ENCODE results near the gene ADCY2.

The ADCY2 gene

GRCh38 chr5:7461371-7461770 lies 65.4 kb downstream of the ADCY2 start:
- no peak for FAIRE-seq
- no peak for TF ChIP-seq CTCF (IDR thresholded peaks at IDR 0.05; ENCODE audit: insufficient read depth, missing control alignments)

GRCh38 chr5:7462758-7463157 lies 66.8 kb downstream of the ADCY2 start:
- no peak for DNase-seq (ENCODE audit: insufficient read length, low spot score)
- TF ChIP-seq CTCF (IDR thresholded peaks at IDR 0.05; ENCODE audit: insufficient read depth, missing control alignments) = no peak

More at GRCh38 chr5:7461371-7461770, 65.4 kb downstream of the ADCY2 start:
- DNase-seq (ENCODE audit: insufficient read length, low spot score) = no peak

GRCh38 chr5:7464182-7464581 lies 68.2 kb downstream of the ADCY2 start:
- no peak for TF ChIP-seq CTCF (IDR thresholded peaks at IDR 0.05; ENCODE audit: insufficient read depth, missing control alignments)
- DNase-seq (ENCODE audit: insufficient read length, low spot score) = no peak
- no peak for FAIRE-seq

More at GRCh38 chr5:7462758-7463157, 66.8 kb downstream of the ADCY2 start:
- no peak for FAIRE-seq

- no peak for DNase-seq (ENCODE audit: insufficient read length, low spot score)
- FAIRE-seq = no peak
- no peak for TF ChIP-seq CTCF (IDR thresholded peaks at IDR 0.05; ENCODE audit: insufficient read depth, missing control alignments)
These were observed 71.2 kb downstream of the ADCY2 start for GRCh38 chr5:7467179-7467578.

- DNase-seq (ENCODE audit: insufficient read length, low spot score) (no peak), FAIRE-seq (no peak)
- no peak for TF ChIP-seq CTCF (IDR thresholded peaks at IDR 0.05; ENCODE audit: insufficient read depth, missing control alignments)
These were observed 72.8 kb downstream of the ADCY2 start for GRCh38 chr5:7468742-7469141.

GRCh38 chr5:7471710-7472109 lies 75.8 kb downstream of the ADCY2 start:
- no peak for TF ChIP-seq CTCF (IDR thresholded peaks at IDR 0.05; ENCODE audit: insufficient read depth, missing control alignments)
- FAIRE-seq = no peak
- DNase-seq (ENCODE audit: insufficient read length, low spot score) = no peak

GRCh38 chr5:7473115-7473514 lies 77.2 kb downstream of the ADCY2 start:
- no peak for TF ChIP-seq CTCF (IDR thresholded peaks at IDR 0.05; ENCODE audit: insufficient read depth, missing control alignments)
- DNase-seq (ENCODE audit: insufficient read length, low spot score) = no peak
- no peak for FAIRE-seq
